ENCODE results near the gene DCAF4L1. TPM values are rescaled to one million over a fixed set of nuclear protein-coding genes. Genes with fewer than 3 reads are reported as not detected.

Gene DCAF4L1
- total RNA-seq, 1 donor from 2014 or later = 0.09 TPM

GRCh38 chr4:41999321-41999720, 17.8 kb downstream of the DCAF4L1 start:
- H3K27ac Mint-ChIP-seq = no peak overlapping the region

GRCh38 chr4:42008011-42008786, 26.6 kb downstream of the DCAF4L1 start:
- Mint-ChIP-seq H3K9me3 (no peaks in the 10 kb centered on the region), H3K27me3 (ENCODE audit: low read depth) (no peaks in the 10 kb centered on the region), H3K27ac (no peak overlapping the region), H3K36me3 (peaks cover 24% of the 10 kb centered on the region), H3K4me3 (no peak overlapping the region), H3K4me1 (no peaks in the 10 kb centered on the region)
- TF ChIP-seq CTCF (IDR thresholded peaks at IDR 0.05; ENCODE audit: unreplicated experiment) = no peak
- DNase-seq (ENCODE audit: low spot score in 2 of 2, unreplicated experiment in 2 of 2) = no peak

More at GRCh38 chr4:41999321-41999720, 17.8 kb downstream of the DCAF4L1 start:
- H3K4me1 Mint-ChIP-seq = no peaks in the 10 kb centered on the region
- no peak for DNase-seq (ENCODE audit: low spot score in 2 of 2, unreplicated experiment in 2 of 2)
- no peak overlapping the region for H3K4me3 Mint-ChIP-seq
- H3K9me3 Mint-ChIP-seq = peaks cover 5% of the 10 kb centered on the region
- peaks cover 26% of the 10 kb centered on the region for H3K36me3 Mint-ChIP-seq
- no peak for TF ChIP-seq CTCF (IDR thresholded peaks at IDR 0.05; ENCODE audit: unreplicated experiment)
- no peaks in the 10 kb centered on the region for H3K27me3 Mint-ChIP-seq (ENCODE audit: low read depth)

GRCh38 chr4:42015438-42015837, 33.9 kb downstream of the DCAF4L1 start:
- TF ChIP-seq CTCF (IDR thresholded peaks at IDR 0.05; ENCODE audit: unreplicated experiment) = no peak
- Mint-ChIP-seq H3K4me1 (no peaks in the 10 kb centered on the region), H3K27me3 (ENCODE audit: low read depth) (no peaks in the 10 kb centered on the region), H3K4me3 (no peak overlapping the region), H3K27ac (no peak overlapping the region), H3K9me3 (no peaks in the 10 kb centered on the region), H3K36me3 (peaks cover 9% of the 10 kb centered on the region)
- DNase-seq (ENCODE audit: low spot score in 2 of 2, unreplicated experiment in 2 of 2) = no peak

GRCh38 chr4:42018451-42018850, 36.9 kb downstream of the DCAF4L1 start:
- no peak for DNase-seq (ENCODE audit: low spot score in 2 of 2, unreplicated experiment in 2 of 2)
- Mint-ChIP-seq H3K36me3 (peaks cover 17% of the 10 kb centered on the region), H3K27ac (no peak overlapping the region), H3K9me3 (peaks cover 3% of the 10 kb centered on the region), H3K4me1 (no peaks in the 10 kb centered on the region), H3K4me3 (no peak overlapping the region), H3K27me3 (ENCODE audit: low read depth) (no peaks in the 10 kb centered on the region)
- TF ChIP-seq CTCF (IDR thresholded peaks at IDR 0.05; ENCODE audit: unreplicated experiment) = no peak

Other genes with a start within 250 kb of the DCAF4L1 start
- not detected in 3 replicates for gene PHOX2B, start 233.0 kb upstream of the DCAF4L1 start, total RNA-seq
- 48.2 to 49.5 TPM (median 49.0 TPM) in 3 replicates for gene TMEM33, start 46.3 kb upstream of the DCAF4L1 start, total RNA-seq
- gene SLC30A9, start 8.8 kb downstream of the DCAF4L1 start, total RNA-seq = 55.8 to 59.2 TPM (median 57.9 TPM) in 3 replicates
- gene BEND4, start 170.9 kb downstream of the DCAF4L1 start, total RNA-seq = 0.38 to 0.69 TPM (median 0.68 TPM) in 3 replicates

Measured in mesothelial cell of epicardium (in vitro differentiated cells).